Measurements from ENCODE around the gene CPT2. TPM values are rescaled to one million over a fixed set of nuclear protein-coding genes. Genes with fewer than 3 reads are reported as not detected.

CPT2 gene
- 9.2 and 10.7 TPM in 2 replicates for total RNA-seq

GRCh38 chr1:53196485-53197290 lies at the start of gene CPT2:
Gene CPT2, plus strand, starts transcription at chr1:53196824. Its CDS starts 120 bp downstream, at chr1:53196944.

GRCh38 chr1:53220171-53220961 lies 23.7 kb downstream of the CPT2 start, which contains the start of gene CZIB:
Gene CZIB, minus strand, starts transcription at chr1:53220634. Its CDS starts 59 bp downstream, at chr1:53220575.

GRCh38 chr1:53238197-53239155 lies 41.9 kb downstream of the CPT2 start, which contains the start of gene MAGOH:
Gene MAGOH, minus strand, starts transcription at chr1:53238518. Its CDS starts 70 bp downstream, at chr1:53238448.

Other genes starting within 250 kb of the CPT2 start
- not detected in 2 replicates for gene PODN, start 134.6 kb upstream of the CPT2 start, total RNA-seq
- gene SLC1A7, start 54.2 kb upstream of the CPT2 start, total RNA-seq: not detected in 2 replicates
- 41.8 and 50.8 TPM in 2 replicates for gene CZIB, start 23.8 kb downstream of the CPT2 start, total RNA-seq
- 44.9 and 48.6 TPM in 2 replicates for gene MAGOH, start 41.7 kb downstream of the CPT2 start, total RNA-seq
- 7.7 and 7.9 TPM in 2 replicates for gene LRP8, start 131.2 kb downstream of the CPT2 start, total RNA-seq